HEK293 (cell line): ENCODE measurements around the gene NMT2.

Experiments used
- CTCF ChIA-PET: fragments of 350-600 bp; formaldehyde crosslinking; extraction: SDS; loops from one replicate; lab custom pipeline; 2021; ENCODE audit warnings: antibody characterized with exemption; lab: Yijun Ruan, JAX
- POLR2A ChIA-PET: fragments of 300-600 bp; formaldehyde crosslinking; extraction: SDS; loops from one replicate; lab custom pipeline; 2020; ENCODE audit warnings: antibody characterized with exemption, inconsistent platforms; lab: Yijun Ruan, JAX
- H3K27ac ChIP-seq: fragments of 200-500 bp; sonication (Bioruptor generic); 2 replicates; pipeline ENCODE4 v1.5.1; 2014; ENCODE audit warnings: low read depth, low read length, control low read depth, inconsistent platforms; ENCODE audit errors: extremely low read depth
- H3K36me3 ChIP-seq, 2 experiments: fragments of 200-500 bp in 1 of 2; sonication (Bioruptor generic) in 1 of 2; 1 replicate in 1 of 2; 2 replicates in 1 of 2; pipeline ENCODE4 v1.5.1; 2014 to 2017; ENCODE audit warnings: inconsistent platforms in 2 of 2, low read length in 2 of 2; ENCODE audit not compliant: control insufficient read depth in 2 of 2, insufficient read depth in 1 of 2
- H3K4me1 ChIP-seq: fragments of 200-500 bp; sonication (Bioruptor generic); 2 replicates; pipeline ENCODE4 v1.5.1; 2014; ENCODE audit warnings: mild to moderate bottlenecking, low read length, inconsistent platforms; ENCODE audit not compliant: control insufficient read depth, insufficient read depth
- H3K4me3 ChIP-seq: 2 replicates; pipeline ENCODE4 v1.5.1; 2011; ENCODE audit warnings: low read depth, mild to moderate bottlenecking, control low read depth, low read length, moderate library complexity
- H3K9me3 ChIP-seq: fragments of 200-500 bp; sonication (Bioruptor generic); 2 replicates; pipeline ENCODE4 v1.5.1; 2014; ENCODE audit warnings: low read depth, low read length, inconsistent platforms; ENCODE audit not compliant: control insufficient read depth, insufficient read depth
- GLIS1 ChIP-seq: fragments of 450-650 bp; formaldehyde crosslinking; IDR thresholded peaks from 2 replicates; pipeline ENCODE4 v1.5.1; 2016; ENCODE audit warnings: missing biosample characterization, missing genetic modification characterization
- GLIS2 ChIP-seq: fragments of 450-650 bp; formaldehyde crosslinking; IDR thresholded peaks from 2 replicates; pipeline ENCODE4 v1.5.1; 2016; ENCODE audit warnings: missing biosample characterization, missing genetic modification characterization
- KLF16 ChIP-seq: fragments of 450-650 bp; formaldehyde crosslinking; IDR thresholded peaks from 2 replicates; pipeline ENCODE4 v1.5.1; 2017; ENCODE audit warnings: missing biosample characterization, missing genetic modification characterization
- REPIN1 ChIP-seq: fragments of 450-650 bp; formaldehyde crosslinking; IDR thresholded peaks from 2 replicates; pipeline ENCODE4 v1.5.1; 2017; ENCODE audit warnings: missing biosample characterization, missing genetic modification characterization, low read depth
- TRIM28 ChIP-seq: IDR thresholded peaks from 2 replicates; pipeline ENCODE4 v1.6.1; 2011; ENCODE audit warnings: low read length, control low read depth, borderline replicate concordance
- ZNF157 ChIP-seq: fragments of 450-650 bp; formaldehyde crosslinking; IDR thresholded peaks from 2 replicates; pipeline ENCODE4 v1.5.1; 2016; ENCODE audit warnings: missing biosample characterization, missing genetic modification characterization
- ZNF221 ChIP-seq: fragments of 450-650 bp; formaldehyde crosslinking; IDR thresholded peaks from 2 replicates; pipeline ENCODE4 v1.5.1; 2017; ENCODE audit warnings: missing biosample characterization, missing genetic modification characterization, borderline replicate concordance
- ZNF335 ChIP-seq: fragments of 450-650 bp; formaldehyde crosslinking; conservative IDR thresholded peaks from 2 replicates; pipeline ENCODE4 v1.5.1; 2016; ENCODE audit warnings: missing biosample characterization, missing genetic modification characterization
- ZNF404 ChIP-seq: fragments of 450-650 bp; formaldehyde crosslinking; IDR thresholded peaks from 2 replicates; pipeline ENCODE4 v1.5.1; 2017; ENCODE audit warnings: missing biosample characterization, missing genetic modification characterization
- ZNF530 ChIP-seq: fragments of 450-650 bp; formaldehyde crosslinking; IDR thresholded peaks from 2 replicates; pipeline ENCODE4 v1.5.1; 2016; ENCODE audit warnings: low read depth, missing biosample characterization, missing genetic modification characterization
- ZNF558 ChIP-seq: fragments of 450-650 bp; formaldehyde crosslinking; IDR thresholded peaks from 2 replicates; pipeline ENCODE4 v1.5.1; 2016; ENCODE audit warnings: missing biosample characterization, missing genetic modification characterization
- ZNF560 ChIP-seq: fragments of 450-650 bp; formaldehyde crosslinking; IDR thresholded peaks from 2 replicates; pipeline ENCODE4 v1.5.1; 2017; ENCODE audit warnings: missing biosample characterization, missing genetic modification characterization, borderline replicate concordance
- ZNF660 ChIP-seq: fragments of 450-650 bp; IDR thresholded peaks from 2 replicates; pipeline ENCODE4 v1.5.1; 2018; ENCODE audit warnings: missing biosample characterization, mild to moderate bottlenecking, missing genetic modification characterization
- ZNF768 ChIP-seq: fragments of 450-650 bp; formaldehyde crosslinking; IDR thresholded peaks from 2 replicates; pipeline ENCODE4 v1.5.1; 2018; ENCODE audit warnings: missing biosample characterization, mild to moderate bottlenecking, missing genetic modification characterization
- ZSCAN16 ChIP-seq: fragments of 450-650 bp; formaldehyde crosslinking; IDR thresholded peaks from 2 replicates; pipeline ENCODE4 v1.5.1; 2016; ENCODE audit warnings: missing biosample characterization, missing genetic modification characterization
- ZSCAN30 ChIP-seq: fragments of 450-650 bp; IDR thresholded peaks from 2 replicates; pipeline ENCODE4 v1.5.1; 2018; ENCODE audit warnings: missing biosample characterization, mild to moderate bottlenecking, missing genetic modification characterization, moderate library complexity
- TF ChIP-seq, protein P1 (sequence below): fragments of 450-650 bp; formaldehyde crosslinking; IDR thresholded peaks from 2 replicates; pipeline ENCODE4 v1.5.1; 2016; ENCODE audit warnings: missing biosample characterization, missing genetic modification characterization
- TF ChIP-seq, protein P2 (sequence below): fragments of 450-650 bp; IDR thresholded peaks from 2 replicates; pipeline ENCODE4 v1.5.1; 2018; ENCODE audit warnings: missing biosample characterization, missing genetic modification characterization
- TF ChIP-seq, protein P3 (sequence below): fragments of 450-650 bp; IDR thresholded peaks from 2 replicates; pipeline ENCODE4 v1.5.1; 2018; ENCODE audit warnings: missing biosample characterization, mild to moderate bottlenecking, missing genetic modification characterization

Gene NMT2

DNA sequence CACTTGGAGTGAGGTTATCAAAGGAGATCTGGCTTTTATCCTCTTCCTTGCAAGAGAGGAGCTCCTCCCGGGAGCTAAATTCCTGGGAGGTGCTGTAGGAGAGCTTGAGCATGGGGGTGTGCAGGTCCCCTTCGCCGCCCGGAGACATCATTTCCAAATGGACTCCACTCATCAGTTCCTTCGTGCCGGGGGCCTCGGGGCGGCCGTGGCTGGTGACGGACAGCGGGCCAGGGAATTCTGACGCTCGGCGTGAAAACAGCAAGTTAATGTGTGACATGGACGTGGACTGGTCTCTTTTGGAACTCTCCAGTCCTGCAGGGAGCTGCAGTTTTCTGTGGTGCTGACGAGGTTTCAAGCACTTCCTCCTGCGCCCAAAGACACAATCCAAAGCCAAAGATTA, 45.7 kb upstream of the NMT2 start:
- CTCF ChIA-PET = no interaction called here
- no peaks in the 10 kb centered on the region for H3K4me1 ChIP-seq
- TF ChIP-seq, protein P1, sequence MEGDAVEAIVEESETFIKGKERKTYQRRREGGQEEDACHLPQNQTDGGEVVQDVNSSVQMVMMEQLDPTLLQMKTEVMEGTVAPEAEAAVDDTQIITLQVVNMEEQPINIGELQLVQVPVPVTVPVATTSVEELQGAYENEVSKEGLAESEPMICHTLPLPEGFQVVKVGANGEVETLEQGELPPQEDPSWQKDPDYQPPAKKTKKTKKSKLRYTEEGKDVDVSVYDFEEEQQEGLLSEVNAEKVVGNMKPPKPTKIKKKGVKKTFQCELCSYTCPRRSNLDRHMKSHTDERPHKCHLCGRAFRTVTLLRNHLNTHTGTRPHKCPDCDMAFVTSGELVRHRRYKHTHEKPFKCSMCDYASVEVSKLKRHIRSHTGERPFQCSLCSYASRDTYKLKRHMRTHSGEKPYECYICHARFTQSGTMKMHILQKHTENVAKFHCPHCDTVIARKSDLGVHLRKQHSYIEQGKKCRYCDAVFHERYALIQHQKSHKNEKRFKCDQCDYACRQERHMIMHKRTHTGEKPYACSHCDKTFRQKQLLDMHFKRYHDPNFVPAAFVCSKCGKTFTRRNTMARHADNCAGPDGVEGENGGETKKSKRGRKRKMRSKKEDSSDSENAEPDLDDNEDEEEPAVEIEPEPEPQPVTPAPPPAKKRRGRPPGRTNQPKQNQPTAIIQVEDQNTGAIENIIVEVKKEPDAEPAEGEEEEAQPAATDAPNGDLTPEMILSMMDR = no peak
- POLR2A ChIA-PET = interaction anchor here (0.7 to 1.8 kb wide), 2 partner anchors 9 to 71 kb away, joined by 4 to 5 read pairs; no protein-coding TSS in a partner anchor
- H3K27ac ChIP-seq = no peak overlapping the region
- H3K36me3 ChIP-seq = peaks cover 8 to 26% of the 10 kb centered on the region in 2 experiments; a peak in 2 of 3 replicates
- no peaks in the 10 kb centered on the region for H3K9me3 ChIP-seq
- no peak overlapping the region for H3K4me3 ChIP-seq

DNA sequence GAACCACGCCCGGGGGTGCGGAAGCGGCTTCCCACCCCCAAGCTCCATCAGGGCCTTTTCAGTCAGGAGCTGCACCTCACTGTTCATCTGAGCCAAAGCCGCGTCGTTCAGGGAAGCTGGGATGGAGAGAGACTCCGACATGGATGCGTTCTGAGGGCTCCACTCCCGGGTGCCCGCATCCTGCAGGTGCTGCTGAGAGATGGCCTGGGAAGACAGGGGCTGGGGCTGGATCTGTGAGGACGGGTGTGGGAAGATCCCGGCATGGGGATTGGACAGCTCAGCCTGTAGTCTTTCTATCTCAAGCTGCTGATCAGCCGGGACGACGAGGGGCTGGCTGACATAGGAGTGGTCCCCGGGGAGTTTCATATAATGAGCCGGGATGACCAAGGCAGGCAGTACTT, 45.0 kb upstream of the NMT2 start:
- Histone ChIP-seq H3K36me3 (peaks cover under 1 to 26% of the 10 kb centered on the region in 2 experiments; a peak in 2 of 3 replicates), H3K4me3 (no peak overlapping the region), H3K4me1 (no peaks in the 10 kb centered on the region), H3K9me3 (no peaks in the 10 kb centered on the region), H3K27ac (no peak overlapping the region)
- ChIA-PET CTCF (interaction anchor here (0.9 kb wide), 1 partner anchor 46 kb away, joined by 4 read pairs; no protein-coding TSS in a partner anchor), POLR2A (interaction anchor here (1.8 kb wide), 1 partner anchor 10 kb away, joined by 4 read pairs; no protein-coding TSS in a partner anchor)
- TF ChIP-seq KLF16 (tag by site-specific recombination) = no peak
- no peak for TF ChIP-seq ZSCAN16 (tag by site-specific recombination)
- no peak for TF ChIP-seq GLIS1 (tag by site-specific recombination)
- no peak for TF ChIP-seq REPIN1
- TF ChIP-seq, protein P2, sequence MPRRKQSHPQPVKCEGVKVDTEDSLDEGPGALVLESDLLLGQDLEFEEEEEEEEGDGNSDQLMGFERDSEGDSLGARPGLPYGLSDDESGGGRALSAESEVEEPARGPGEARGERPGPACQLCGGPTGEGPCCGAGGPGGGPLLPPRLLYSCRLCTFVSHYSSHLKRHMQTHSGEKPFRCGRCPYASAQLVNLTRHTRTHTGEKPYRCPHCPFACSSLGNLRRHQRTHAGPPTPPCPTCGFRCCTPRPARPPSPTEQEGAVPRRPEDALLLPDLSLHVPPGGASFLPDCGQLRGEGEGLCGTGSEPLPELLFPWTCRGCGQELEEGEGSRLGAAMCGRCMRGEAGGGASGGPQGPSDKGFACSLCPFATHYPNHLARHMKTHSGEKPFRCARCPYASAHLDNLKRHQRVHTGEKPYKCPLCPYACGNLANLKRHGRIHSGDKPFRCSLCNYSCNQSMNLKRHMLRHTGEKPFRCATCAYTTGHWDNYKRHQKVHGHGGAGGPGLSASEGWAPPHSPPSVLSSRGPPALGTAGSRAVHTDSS (tag by site-specific recombination) = no peak
- no peak for TF ChIP-seq TRIM28
- no peak for TF ChIP-seq ZNF221 (tag by site-specific recombination)
- no peak for TF ChIP-seq ZNF335 (tag by site-specific recombination)
- TF ChIP-seq ZNF530 = no peak
- no peak for TF ChIP-seq ZNF157 (tag by site-specific recombination)
- no peak for TF ChIP-seq ZNF560
- no peak for TF ChIP-seq ZNF660 (tag by site-specific recombination)
- TF ChIP-seq ZNF768 (tag by site-specific recombination) = no peak
- TF ChIP-seq ZSCAN30 (tag by site-specific recombination) = no peak
- TF ChIP-seq, protein P3, sequence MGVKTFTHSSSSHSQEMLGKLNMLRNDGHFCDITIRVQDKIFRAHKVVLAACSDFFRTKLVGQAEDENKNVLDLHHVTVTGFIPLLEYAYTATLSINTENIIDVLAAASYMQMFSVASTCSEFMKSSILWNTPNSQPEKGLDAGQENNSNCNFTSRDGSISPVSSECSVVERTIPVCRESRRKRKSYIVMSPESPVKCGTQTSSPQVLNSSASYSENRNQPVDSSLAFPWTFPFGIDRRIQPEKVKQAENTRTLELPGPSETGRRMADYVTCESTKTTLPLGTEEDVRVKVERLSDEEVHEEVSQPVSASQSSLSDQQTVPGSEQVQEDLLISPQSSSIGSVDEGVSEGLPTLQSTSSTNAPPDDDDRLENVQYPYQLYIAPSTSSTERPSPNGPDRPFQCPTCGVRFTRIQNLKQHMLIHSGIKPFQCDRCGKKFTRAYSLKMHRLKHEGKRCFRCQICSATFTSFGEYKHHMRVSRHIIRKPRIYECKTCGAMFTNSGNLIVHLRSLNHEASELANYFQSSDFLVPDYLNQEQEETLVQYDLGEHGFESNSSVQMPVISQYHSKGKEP = no peak
- no peak for TF ChIP-seq ZNF558 (tag by site-specific recombination)
- no peak for TF ChIP-seq ZNF404 (tag by site-specific recombination)
- no peak for TF ChIP-seq GLIS2 (tag by site-specific recombination)
